ENCODE measurements around the gene TDG. TPM values are rescaled to one million over a fixed set of nuclear protein-coding genes. Genes with fewer than 3 reads are reported as not detected.

Gene TDG
- total RNA-seq: 14.9 and 19.1 TPM in 2 replicates

DNA sequence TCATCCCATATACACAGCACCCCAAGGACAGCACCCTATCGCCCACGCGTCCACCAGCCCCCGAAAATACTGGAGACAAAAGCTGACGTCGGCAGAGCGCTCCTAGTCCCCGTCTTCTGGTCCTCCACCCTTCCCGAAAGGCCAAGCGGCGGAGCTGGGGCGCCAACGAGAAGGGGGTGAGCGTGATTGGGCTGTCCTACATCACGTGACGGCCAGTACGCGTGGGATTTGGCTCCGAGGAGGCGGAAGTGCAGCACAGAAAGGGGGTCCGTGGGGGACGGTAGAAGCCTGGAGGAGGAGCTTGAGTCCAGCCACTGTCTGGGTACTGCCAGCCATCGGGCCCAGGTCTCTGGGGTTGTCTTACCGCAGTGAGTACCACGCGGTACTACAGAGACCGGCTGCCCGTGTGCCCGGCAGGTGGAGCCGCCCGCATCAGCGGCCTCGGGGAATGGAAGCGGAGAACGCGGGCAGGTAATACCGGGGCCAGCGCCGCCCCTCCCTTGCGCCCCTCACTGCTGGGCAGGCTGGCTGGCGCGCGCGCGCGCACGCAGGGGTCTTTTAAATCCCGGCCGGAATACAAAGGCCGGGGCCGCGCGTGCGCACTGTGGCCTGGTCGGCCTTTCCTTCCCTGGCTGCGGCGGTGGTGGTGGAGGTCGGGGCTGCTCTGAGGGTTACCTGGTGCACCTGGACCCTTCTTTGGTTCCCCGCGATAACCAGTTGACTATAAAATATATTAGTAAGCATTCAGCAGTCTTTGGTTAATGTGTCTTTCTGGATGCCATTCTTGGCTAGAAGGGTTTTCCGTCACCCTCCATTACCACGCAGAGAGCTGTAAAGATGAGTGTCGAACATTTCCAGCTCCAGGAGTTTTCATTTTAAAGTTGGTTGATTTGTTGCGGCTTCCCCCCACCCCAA, at the start of gene TDG:
Gene TDG (plus strand): TSS at position 283 of the 915 bp plus-strand sequence. CDS start 166 bp downstream, at position 449.

DNA sequence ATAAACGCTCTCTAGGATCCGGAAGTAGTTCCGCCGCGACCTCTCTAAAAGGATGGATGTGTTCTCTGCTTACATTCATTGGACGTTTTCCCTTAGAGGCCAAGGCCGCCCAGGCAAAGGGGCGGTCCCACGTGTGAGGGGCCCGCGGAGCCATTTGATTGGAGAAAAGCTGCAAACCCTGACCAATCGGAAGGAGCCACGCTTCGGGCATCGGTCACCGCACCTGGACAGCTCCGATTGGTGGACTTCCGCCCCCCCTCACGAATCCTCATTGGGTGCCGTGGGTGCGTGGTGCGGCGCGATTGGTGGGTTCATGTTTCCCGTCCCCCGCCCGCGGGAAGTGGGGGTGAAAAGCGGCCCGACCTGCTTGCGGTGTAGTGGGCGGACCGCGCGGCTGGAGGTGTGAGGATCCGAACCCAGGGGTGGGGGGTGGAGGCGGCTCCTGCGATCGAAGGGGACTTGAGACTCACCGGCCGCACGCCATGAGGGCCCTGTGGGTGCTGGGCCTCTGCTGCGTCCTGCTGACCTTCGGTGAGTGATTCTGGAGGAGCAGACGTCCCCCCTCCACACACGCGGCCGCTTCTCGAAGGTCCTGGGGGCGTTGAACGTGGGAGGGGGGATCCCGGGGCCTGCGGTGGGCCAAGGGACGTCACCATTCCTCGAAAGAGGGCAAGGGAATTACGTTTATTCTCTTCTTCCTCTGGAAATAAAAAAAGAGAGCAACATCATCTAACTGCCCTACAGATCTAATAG, 35.5 kb upstream of the TDG start, which contains the start of gene HSP90B1:
Gene HSP90B1 (plus strand): TSS at position 377 of the 753 bp plus-strand sequence. CDS start 106 bp downstream, at position 483.

Other genes starting within 250 kb of the TDG start
- gene NT5DC3, start 124.6 kb upstream of the TDG start, total RNA-seq: 3.4 and 6.2 TPM in 2 replicates
- gene HSP90B1, start 35.5 kb upstream of the TDG start, total RNA-seq: 809 and 1,133 TPM in 2 replicates
- gene GLT8D2, start 84.3 kb downstream of the TDG start, total RNA-seq: 56.2 and 75.8 TPM in 2 replicates
- 22.5 and 24.0 TPM in 2 replicates for gene HCFC2, start 98.7 kb downstream of the TDG start, total RNA-seq
- 25.7 and 36.1 TPM in 2 replicates for gene NFYB, start 172.3 kb downstream of the TDG start, total RNA-seq
- gene TXNRD1, start 249.9 kb downstream of the TDG start, total RNA-seq: 703 and 1,091 TPM in 2 replicates